Endothelial cell of umbilical vein (primary cell): ENCODE measurements around the gene SLC25A33. TPM values are rescaled to one million over a fixed set of nuclear protein-coding genes. Genes with fewer than 3 reads are reported as not detected.

ENCODE experiments used
- BruUV-seq: library from RNA; stranded (reverse); fragments of 400-500 nt; replicated peaks from 2 replicates; lab custom pipeline; 2021; lab: Mats Ljungman, UMichigan
- CTCF ChIA-PET: fragments of 300-600, 350-600 bp; sonication (Branson Sonifier 250); formaldehyde crosslinking; loops from one replicate; lab custom pipeline; 2021; ENCODE audit warnings: antibody characterized with exemption, inconsistent platforms; lab: Charles Lee
- POLR2A ChIA-PET: fragments of 300-600, 350-600 bp; sonication (Branson Sonifier 250); formaldehyde crosslinking; loops from one replicate; lab custom pipeline; 2021; ENCODE audit warnings: antibody characterized with exemption, inconsistent platforms; lab: Charles Lee
- DNase-seq: peaks from one replicate; pipeline ENCODE4 v3.0.0-alpha.2; 2011; ENCODE audit warnings: low read depth, low spot score
- FAIRE-seq: peaks from 2 replicates; lab custom pipeline; 2011; peaks lifted over from hg19 to GRCh38; lab: Jason Lieb, UNC
- H2AFZ ChIP-seq: 2 replicates; pipeline ENCODE4 v1.6.0; 2012; ENCODE audit warnings: low read depth, low read length, control low read depth, inconsistent platforms
- H3K27ac ChIP-seq: 2 replicates; pipeline ENCODE4 v1.5.1; 2011; ENCODE audit warnings: low read depth, mild to moderate bottlenecking, control low read depth, low read length, moderate library complexity; ENCODE audit not compliant: insufficient read depth
- H3K27me3 ChIP-seq, 2 experiments: 2 replicates each; pipeline versions ENCODE4 v1.6.0 to v1.6.1; 2011; ENCODE audit warnings: low read length in 2 of 2, mixed read lengths in 1 of 2; ENCODE audit not compliant: control insufficient read depth in 2 of 2, insufficient read depth in 2 of 2
- H3K36me3 ChIP-seq, 2 experiments: 2 replicates in 1 of 2; 3 replicates in 1 of 2; pipeline ENCODE4 v1.5.1; 2011; ENCODE audit warnings: low read length in 2 of 2, mild to moderate bottlenecking in 1 of 2, moderate library complexity in 1 of 2; ENCODE audit not compliant: control insufficient read depth in 2 of 2, insufficient read depth in 2 of 2; ENCODE audit errors: extremely low read depth in 1 of 2
- H3K4me1 ChIP-seq: 3 replicates; pipeline ENCODE4 v1.5.1; 2011; ENCODE audit warnings: mild to moderate bottlenecking, low read length; ENCODE audit not compliant: control insufficient read depth, insufficient read depth; ENCODE audit errors: extremely low read depth
- H3K4me2 ChIP-seq: 2 replicates; pipeline ENCODE4 v1.6.1; 2011; ENCODE audit warnings: low read length, control low read depth, mixed read lengths; ENCODE audit not compliant: insufficient read depth
- H3K4me3 ChIP-seq, 3 experiments: fragments of 200-600 bp in 1 of 3; sonication (generic), shearing (Covaris generic) in 1 of 3; replicated peaks in 1 of 3; 2 replicates each; pipeline ENCODE4 v1.5.1; 2011 to 2016; ENCODE audit warnings: control low read depth in 3 of 3, low read length in 3 of 3, mild to moderate bottlenecking in 2 of 3, inconsistent platforms in 1 of 3, low read depth in 1 of 3, moderate library complexity in 1 of 3; ENCODE audit not compliant: insufficient read depth in 1 of 3
- H3K79me2 ChIP-seq: 2 replicates; pipeline ENCODE4 v1.6.0; 2012; ENCODE audit warnings: low read length, inconsistent platforms; ENCODE audit not compliant: control insufficient read depth, insufficient read depth
- H3K9ac ChIP-seq: replicated peaks from 2 replicates; pipeline ENCODE3; 2011; ENCODE audit warnings: low read length, control low read depth; ENCODE audit not compliant: insufficient read depth; ENCODE audit errors: extremely low read depth
- H3K9me1 ChIP-seq: replicated peaks from 3 replicates; pipeline ENCODE4 v1.6.0; 2011; ENCODE audit warnings: mild to moderate bottlenecking, low read length; ENCODE audit not compliant: control insufficient read depth, insufficient read depth; ENCODE audit errors: extremely low read depth
- H3K9me3 ChIP-seq: replicated peaks from 2 replicates; pipeline ENCODE4 v1.5.1; 2012; ENCODE audit warnings: low read length, inconsistent platforms; ENCODE audit not compliant: control insufficient read depth, insufficient read depth
- H4K20me1 ChIP-seq: replicated peaks from 2 replicates; pipeline ENCODE3; 2011; ENCODE audit warnings: mild to moderate bottlenecking, low read length; ENCODE audit not compliant: control insufficient read depth, insufficient read depth; ENCODE audit errors: extremely low read depth
- EZH2 ChIP-seq: IDR thresholded peaks from 2 replicates; pipeline ENCODE4 v1.6.1; 2012; ENCODE audit warnings: borderline replicate concordance, low read depth, mild to moderate bottlenecking, moderate library complexity, low read length, inconsistent platforms; ENCODE audit not compliant: severe bottlenecking
- FOS ChIP-seq: IDR thresholded peaks from 2 replicates; pipeline ENCODE4 v1.6.1; 2011; ENCODE audit warnings: mild to moderate bottlenecking, low read length, moderate library complexity, borderline replicate concordance; ENCODE audit not compliant: insufficient read depth
- GATA2 ChIP-seq: IDR thresholded peaks from 2 replicates; pipeline ENCODE4 v1.7.0; 2011; ENCODE audit warnings: low read depth, mild to moderate bottlenecking, moderate library complexity, mixed read lengths, low read length; ENCODE audit not compliant: insufficient read length, insufficient read depth
- JUN ChIP-seq: IDR thresholded peaks from 2 replicates; pipeline ENCODE4 v1.6.1; 2011; ENCODE audit warnings: borderline replicate concordance, low read depth; ENCODE audit not compliant: insufficient read length, insufficient read depth
- MYC ChIP-seq: IDR thresholded peaks from one replicate; pipeline ENCODE4 v1.6.1; 2011; ENCODE audit warnings: mild to moderate bottlenecking, low read depth, low read length
- POLR2A ChIP-seq: IDR thresholded peaks from 2 replicates; pipeline ENCODE4 v1.6.1; 2012; ENCODE audit warnings: low read depth, mild to moderate bottlenecking, control low read depth, low read length
- POLR2AphosphoS5 ChIP-seq: IDR thresholded peaks from 2 replicates; pipeline ENCODE4 v1.6.1; 2012; ENCODE audit warnings: low read depth, mild to moderate bottlenecking, control low read depth, low read length, moderate library complexity; ENCODE audit not compliant: insufficient read depth
- dilution Hi-C: fragments of 300-500 bp; cut with MboI; formaldehyde crosslinking; loops from one replicate; pipeline ENCODE4 v1.15.0; 2019; ENCODE audit warnings: low sequenced_read_pairs; ENCODE audit not compliant: extremely low pct_ligation_motif_present
- intact Hi-C: fragments of 100-400 bp; cut with micrococcal nuclease; formaldehyde crosslinking; loops from one replicate; pipeline ENCODE4 v1.10.0; 2022
- polyA plus RNA-seq, 4 experiments: library from polyadenylated mRNA; depleted of rRNA in 3 of 4; stranded (reverse) in 3 of 4; unstranded in 1 of 4; fragments of >200 nt; gene quantifications; 2 replicates each; pipeline versions ENCODE4 v1.2.1 to v1.2.3, GENCODE V29; 2011 to 2012; ENCODE audit warnings: missing spikeins in 1 of 4
- total RNA-seq: library from RNA; stranded (reverse); gene quantifications from 2 replicates; pipeline ENCODE4 v1.2.3, GENCODE V29; 2021
- TF ChIP-seq, protein P1 (sequence below): IDR thresholded peaks from 2 replicates; pipeline ENCODE4 v1.6.1; 2011; ENCODE audit not compliant: insufficient read depth, insufficient read length
- TF ChIP-seq, protein P2 (sequence below), 2 donors: IDR thresholded peaks; 1 replicate in 1 of 2; 2 replicates in 1 of 2; pipeline ENCODE4 v1.5.1; 2011; ENCODE audit warnings: low read length in 2 of 2, mild to moderate bottlenecking in 2 of 2, moderate library complexity in 2 of 2, control low read depth in 1 of 2, inconsistent platforms in 1 of 2, low read depth in 1 of 2; ENCODE audit not compliant: insufficient read depth in 1 of 2; ENCODE audit errors: extremely low read depth in 1 of 2

Gene SLC25A33
- total and polyA plus RNA-seq, 2 donors (not counting 3 experiments of a cell fraction or from before 2014, with no cell fraction given), result 3.8 to 6.6 TPM

- dilution Hi-C loops, result no loop called here
- no peak overlapping the region for H3K4me3 ChIP-seq
- H4K20me1 ChIP-seq, result no peaks in the 10 kb centered on the region
- H3K9me3 ChIP-seq, result no peaks in the 10 kb centered on the region
- no peak overlapping the region for H2AFZ ChIP-seq
- H3K4me2 ChIP-seq, result no peak overlapping the region
- no peak for FAIRE-seq
- intact Hi-C loops, result no loop called here
- no peaks in the 10 kb centered on the region for H3K9me1 ChIP-seq
- no peak overlapping the region for H3K9ac ChIP-seq
- no peaks in the 10 kb centered on the region for H3K4me1 ChIP-seq
- TF ChIP-seq EZH2 (no peak), POLR2AphosphoS5 (no peak), GATA2 (no peak), MYC (no peak), FOS (no peak), JUN (no peak), POLR2A (no peak)
- TF ChIP-seq, protein P1, sequence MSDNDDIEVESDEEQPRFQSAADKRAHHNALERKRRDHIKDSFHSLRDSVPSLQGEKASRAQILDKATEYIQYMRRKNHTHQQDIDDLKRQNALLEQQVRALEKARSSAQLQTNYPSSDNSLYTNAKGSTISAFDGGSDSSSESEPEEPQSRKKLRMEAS, result no peak
- TF ChIP-seq, protein P2, sequence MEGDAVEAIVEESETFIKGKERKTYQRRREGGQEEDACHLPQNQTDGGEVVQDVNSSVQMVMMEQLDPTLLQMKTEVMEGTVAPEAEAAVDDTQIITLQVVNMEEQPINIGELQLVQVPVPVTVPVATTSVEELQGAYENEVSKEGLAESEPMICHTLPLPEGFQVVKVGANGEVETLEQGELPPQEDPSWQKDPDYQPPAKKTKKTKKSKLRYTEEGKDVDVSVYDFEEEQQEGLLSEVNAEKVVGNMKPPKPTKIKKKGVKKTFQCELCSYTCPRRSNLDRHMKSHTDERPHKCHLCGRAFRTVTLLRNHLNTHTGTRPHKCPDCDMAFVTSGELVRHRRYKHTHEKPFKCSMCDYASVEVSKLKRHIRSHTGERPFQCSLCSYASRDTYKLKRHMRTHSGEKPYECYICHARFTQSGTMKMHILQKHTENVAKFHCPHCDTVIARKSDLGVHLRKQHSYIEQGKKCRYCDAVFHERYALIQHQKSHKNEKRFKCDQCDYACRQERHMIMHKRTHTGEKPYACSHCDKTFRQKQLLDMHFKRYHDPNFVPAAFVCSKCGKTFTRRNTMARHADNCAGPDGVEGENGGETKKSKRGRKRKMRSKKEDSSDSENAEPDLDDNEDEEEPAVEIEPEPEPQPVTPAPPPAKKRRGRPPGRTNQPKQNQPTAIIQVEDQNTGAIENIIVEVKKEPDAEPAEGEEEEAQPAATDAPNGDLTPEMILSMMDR (IDR thresholded peaks at IDR 0.05; ENCODE audit: extremely low read depth in 1 of 2, insufficient read depth in 1 of 2, low read depth in 1 of 2, low read length in 2 of 2), result no peak
- no peak overlapping the region for H3K27ac ChIP-seq
- ChIA-PET CTCF (no interaction called here), POLR2A (no interaction called here)
- H3K79me2 ChIP-seq, result no peaks in the 10 kb centered on the region
- no peak for DNase-seq
- H3K36me3 ChIP-seq, result peaks cover 3 to 6% of the 10 kb centered on the region in 2 experiments
- BruUV-seq, result no TSS peak
- no peaks in the 10 kb centered on the region for H3K27me3 ChIP-seq
These were observed 38.2 kb downstream of the SLC25A33 start for GRCh38 chr1:9577423-9577822.
